ENCODE data around the gene ARF1. TPM values are rescaled to one million over a fixed set of nuclear protein-coding genes. Genes with fewer than 3 reads are reported as not detected.

ARF1 gene
- total and polyA plus RNA-seq, 2 of the 8 experiments (the other 6 are each of a cell fraction or from before 2014, with no cell fraction given): 265 to 471 TPM

GRCh38 chr1:228147768-228148167 is 65.3 kb downstream of the ARF1 start:
- Histone ChIP-seq H3K27ac (ENCODE audit: low read depth, low read length) (no peak overlapping the region), H3K4me1 (replicated peaks in 1 of 4; ENCODE audit: control insufficient read depth in 3 of 4, insufficient read depth in 4 of 4, low read length in 3 of 4) (peaks cover 0 to 10% (median 4%) of the 10 kb centered on the region in 4 experiments; a peak in 1 of 7 replicates), H4K20me1 (replicated peaks in 1 of 2; ENCODE audit: control insufficient read depth in 1 of 2, insufficient read depth in 2 of 2, low read length in 2 of 2) (peaks cover 8 to 20% of the 10 kb centered on the region in 2 experiments), H3K14ac (ENCODE audit: insufficient read length) (no peak overlapping the region), H2AK5ac (ENCODE audit: low read depth, low read length) (no peak overlapping the region), H3K79me1 (ENCODE audit: low read depth, low read length) (peaks cover 10% of the 10 kb centered on the region), H2AFZ (ENCODE audit: low read length) (no peak overlapping the region), H3K9ac (replicated peaks in 1 of 4; ENCODE audit: extremely low read depth in 1 of 4, low read depth in 3 of 4, low read length in 3 of 4) (no peak overlapping the region), H3K4me2 (ENCODE audit: insufficient read depth in 1 of 2, low read depth in 2 of 2, low read length in 2 of 2) (no peak overlapping the region), H3K79me2 (ENCODE audit: control insufficient read depth in 1 of 2, insufficient read depth in 2 of 2, low read length in 2 of 2) (peaks cover 0 to 21% of the 10 kb centered on the region in 2 experiments; a peak in 3 of 4 replicates), H4K8ac (ENCODE audit: extremely low read depth, insufficient read depth, low read length) (no peak overlapping the region), H4K5ac (ENCODE audit: insufficient read length, low read depth, low read length) (no peak overlapping the region), H2BK120ac (replicated peaks; ENCODE audit: low read depth, low read length) (no peak overlapping the region), H3K23ac (ENCODE audit: insufficient read length) (no peak overlapping the region), H2BK12ac (ENCODE audit: low read depth, low read length) (no peak overlapping the region), H3K4me3 (ENCODE audit: extremely low read depth in 1 of 4, insufficient read depth in 2 of 4, low read depth in 3 of 4, low read length in 4 of 4) (no peak overlapping the region), H3K18ac (ENCODE audit: extremely low read depth, low read length) (no peak overlapping the region), H3K27me3 (replicated peaks in 1 of 4; ENCODE audit: control insufficient read depth in 3 of 4, extremely low read depth in 1 of 4, insufficient read depth in 3 of 4, low read length in 3 of 4) (no peaks in the 10 kb centered on the region), H4K91ac (replicated peaks; ENCODE audit: insufficient read length, low read length) (no peak overlapping the region), H3K56ac (replicated peaks; ENCODE audit: insufficient read length, low read depth, low read length) (no peak overlapping the region), H3K9me3 (ENCODE audit: insufficient read depth in 2 of 2, low read depth in 1 of 2, low read length in 1 of 2) (no peaks in the 10 kb centered on the region), H2BK5ac (ENCODE audit: low read depth, low read length) (no peak overlapping the region), H2BK20ac (ENCODE audit: low read length) (no peak overlapping the region), H3K23me2 (ENCODE audit: low read depth, low read length) (no peaks in the 10 kb centered on the region; the same call in 1 of the 2 replicates), H3K4ac (replicated peaks; ENCODE audit: insufficient read length, low read depth, low read length) (no peak overlapping the region), H2BK15ac (ENCODE audit: low read length) (no peak overlapping the region), H3K36me3 (ENCODE audit: control insufficient read depth in 2 of 4, insufficient read depth in 4 of 4, low read length in 3 of 4) (no peaks in the 10 kb centered on the region)
- ChIA-PET POLR2A (ENCODE audit: partially characterized antibody) (interaction anchor here (0.9 to 1.0 kb wide), 2 partner anchors 21 to 44 kb away, joined by 3 read pairs; partner anchors contain the start of gene C1orf35), CTCF (ENCODE audit: partially characterized antibody) (interaction anchor here (1.1 to 2.0 kb wide), 2 partner anchors 15 to 27 kb away, joined by 4 to 7 read pairs; no protein-coding TSS in a partner anchor)
- FAIRE-seq (no peak), DNase-seq (ENCODE audit: low read depth in 1 of 2, low spot score in 2 of 2) (no peak)
- WGBS, 2 experiments (ENCODE audit: extremely low coverage in 1 of 2, insufficient coverage in 1 of 2, insufficient read length in 1 of 2, insufficient replicate concordance in 2 of 2, low coverage in 1 of 2, low lambda C conversion rate in 2 of 2, missing lambda C conversion rate in 1 of 2): 85% methylated on average over 4 of the region's 4 CpGs; no CpG with 5 or more reads in 1 of the 2 experiments
- TF ChIP-seq ZNF274 (IDR thresholded peaks at IDR 0.05; ENCODE audit: borderline replicate concordance, extremely low read depth, low read length) (no peak), EZH2 (IDR thresholded peaks at IDR 0.05; ENCODE audit: low read depth, low read length, severe bottlenecking) (no peak), CHD1 (IDR thresholded peaks at IDR 0.05; ENCODE audit: low read depth, low read length) (no peak), CTBP2 (IDR thresholded peaks at IDR 0.05; ENCODE audit: borderline replicate concordance, insufficient read depth, insufficient read length, low read length) (no peak), TCF12 (IDR thresholded peaks at IDR 0.05; ENCODE audit: low read depth, low read length) (no peak), USF2 (IDR thresholded peaks at IDR 0.05; ENCODE audit: low read length) (no peak), RNF2 (IDR thresholded peaks at IDR 0.05; ENCODE audit: borderline replicate concordance, low read depth, low read length, missing control alignments, poor library complexity, severe bottlenecking) (no peak), BCL11A (IDR thresholded peaks at IDR 0.05; ENCODE audit: low read depth in 2 of 2, low read length in 2 of 2) (no peak), SP4 (IDR thresholded peaks at IDR 0.05; ENCODE audit: low read length) (no peak), CBX8 (IDR thresholded peaks at IDR 0.05; ENCODE audit: borderline replicate concordance, low read depth, low read length) (no peak), CEBPB (IDR thresholded peaks at IDR 0.05; ENCODE audit: low read depth, low read length) (no peak), PHF8 (conservative IDR thresholded peaks at IDR 0.05; ENCODE audit: low read depth, low read length) (no peak), POLR2A (IDR thresholded peaks at IDR 0.05; ENCODE audit: control extremely low read depth in 1 of 2, low read depth in 2 of 2, low read length in 2 of 2) (no peak)
